ENCODE results near the gene VPS13A. TPM values are rescaled to one million over a fixed set of nuclear protein-coding genes. Genes with fewer than 3 reads are reported as not detected.

VPS13A gene
- polyA plus RNA-seq = 1 to 10 TPM; 2.0 to 5.6 (median 4.5) TPM

DNA sequence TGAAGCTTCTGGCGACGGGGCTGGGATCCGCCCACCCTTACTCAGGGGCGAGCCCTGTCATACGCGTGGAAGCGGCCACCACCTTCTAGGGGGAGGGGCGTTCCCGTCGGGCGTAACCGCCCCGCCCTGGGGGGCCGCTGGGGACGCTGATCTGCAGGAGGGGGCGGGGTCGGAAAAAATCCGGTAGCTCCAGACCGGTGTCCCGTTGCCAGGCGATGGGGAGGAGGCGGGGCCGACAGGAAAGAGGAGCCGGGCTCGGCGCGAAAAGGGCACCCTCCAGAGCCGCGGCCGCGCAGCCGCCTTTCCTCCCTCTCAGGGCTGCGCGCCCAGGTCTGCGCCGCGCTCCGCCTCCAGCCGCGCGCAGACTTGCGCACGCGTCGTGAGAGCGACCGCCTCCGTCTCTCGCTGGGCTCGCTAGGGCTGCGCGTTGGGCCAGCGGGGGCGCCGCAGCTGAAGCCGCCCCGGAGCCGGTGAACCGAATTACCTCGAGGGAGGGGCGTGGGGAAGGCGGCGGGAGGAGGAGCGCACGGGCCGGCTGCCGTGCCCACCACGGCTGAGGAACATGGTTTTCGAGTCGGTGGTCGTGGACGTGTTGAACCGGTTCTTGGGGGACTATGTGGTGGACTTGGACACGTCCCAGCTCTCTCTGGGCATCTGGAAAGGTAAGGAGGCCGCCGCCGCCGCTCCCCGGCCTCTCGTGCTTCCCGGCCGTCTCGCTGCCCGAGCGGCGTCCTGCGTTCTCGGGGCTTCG is at the start of gene VPS13A:
Gene VPS13A, plus strand, starts transcription at position 392 of the 751 bp plus-strand sequence. Its CDS starts 171 bp downstream, at position 563.
- H3K27me3 Mint-ChIP-seq (ENCODE audit: low read depth in 3 of 3) = peaks cover 2 to 11% (median 4%) of the 10 kb centered on the region in 3 donors
- peaks cover 23 to 28% of the 10 kb centered on the region in 2 donors for H3K4me1 Mint-ChIP-seq
- peak within 1 kb of the TSS; percentile 90 to 98 (median 95) for H3K4me3 Mint-ChIP-seq
- H3K36me3 Mint-ChIP-seq = no peaks in the 10 kb centered on the region
- no peaks in the 10 kb centered on the region for H3K9me3 Mint-ChIP-seq
- peak; percentile 85 to 88 (median 86) for DNase-seq
- H3K27ac Mint-ChIP-seq = peak within 1 kb of the TSS; percentile 83 to 93 (median 91)

GRCh38 chr9:77128125-77128789 is 49.1 kb upstream of the VPS13A start:
- H3K4me1 Mint-ChIP-seq = no peaks in the 10 kb centered on the region
- no peaks in the 10 kb centered on the region for H3K36me3 Mint-ChIP-seq
- peaks cover 0 to 7% (median 0%) of the 10 kb centered on the region in 6 donors for H3K9me3 Mint-ChIP-seq
- peaks cover 2 to 7% (median 6%) of the 10 kb centered on the region in 3 donors for H3K27me3 Mint-ChIP-seq (ENCODE audit: low read depth in 3 of 3)
- DNase-seq = no peak
- no peak overlapping the region for H3K27ac Mint-ChIP-seq
- no peak overlapping the region for H3K4me3 Mint-ChIP-seq

GRCh38 chr9:77131399-77131798 is 45.9 kb upstream of the VPS13A start:
- no peaks in the 10 kb centered on the region for H3K4me1 Mint-ChIP-seq
- H3K4me3 Mint-ChIP-seq = no peak overlapping the region
- H3K27me3 Mint-ChIP-seq (ENCODE audit: low read depth in 3 of 3) = peaks cover 4 to 10% (median 4%) of the 10 kb centered on the region in 3 donors
- H3K36me3 Mint-ChIP-seq = no peaks in the 10 kb centered on the region
- DNase-seq = no peak
- H3K27ac Mint-ChIP-seq = no peak overlapping the region
- peaks cover 0 to 7% (median 0%) of the 10 kb centered on the region in 6 donors for H3K9me3 Mint-ChIP-seq

- Mint-ChIP-seq H3K27me3 (ENCODE audit: low read depth in 3 of 3) (peaks cover 4 to 14% (median 4%) of the 10 kb centered on the region in 3 donors), H3K4me3 (no peak overlapping the region), H3K9me3 (peaks cover 0 to 7% (median 0%) of the 10 kb centered on the region in 6 donors), H3K4me1 (no peaks in the 10 kb centered on the region), H3K27ac (no peak overlapping the region), H3K36me3 (no peaks in the 10 kb centered on the region)
- no peak for DNase-seq
These were observed 44.3 kb upstream of the VPS13A start for GRCh38 chr9:77133011-77133410.

DNA sequence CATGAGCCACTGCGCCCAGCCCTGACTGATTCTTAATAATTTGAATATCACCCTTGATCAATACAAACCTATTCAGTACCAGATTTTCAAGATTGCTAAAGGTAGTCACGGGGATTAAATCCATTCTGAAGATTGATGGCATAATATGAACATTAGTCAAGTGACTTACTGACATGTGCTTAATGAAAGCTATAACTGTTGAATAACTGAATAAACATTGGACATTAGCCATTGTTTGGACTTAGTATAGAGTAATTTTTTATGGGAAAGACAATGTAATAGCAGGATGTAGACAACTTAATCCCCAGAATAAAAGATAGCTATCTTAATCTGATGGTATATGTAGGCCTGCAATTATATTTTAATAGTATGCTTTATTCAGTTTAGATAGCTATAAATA is 35.0 kb upstream of the VPS13A start:
- H3K9me3 Mint-ChIP-seq = no peaks in the 10 kb centered on the region

GRCh38 chr9:77149879-77150278 is 27.5 kb upstream of the VPS13A start:
- DNase-seq = no peak
- H3K9me3 Mint-ChIP-seq = no peaks in the 10 kb centered on the region
- H3K27ac Mint-ChIP-seq = no peak overlapping the region
- no peaks in the 10 kb centered on the region for H3K36me3 Mint-ChIP-seq
- no peaks in the 10 kb centered on the region for H3K4me1 Mint-ChIP-seq
- no peak overlapping the region for H3K4me3 Mint-ChIP-seq
- H3K27me3 Mint-ChIP-seq (ENCODE audit: low read depth in 3 of 3) = peaks cover 0 to 13% (median 2%) of the 10 kb centered on the region in 3 donors

More for the DNA sequence above, 35.0 kb upstream of the VPS13A start:
- Mint-ChIP-seq H3K4me3 (no peak overlapping the region), H3K36me3 (no peaks in the 10 kb centered on the region), H3K4me1 (no peaks in the 10 kb centered on the region), H3K27ac (no peak overlapping the region), H3K27me3 (ENCODE audit: low read depth in 3 of 3) (peaks cover 0 to 4% (median 0%) of the 10 kb centered on the region in 3 donors)
- DNase-seq = no peak

GRCh38 chr9:77152289-77152688 is 25.0 kb upstream of the VPS13A start:
- Mint-ChIP-seq H3K27me3 (ENCODE audit: low read depth in 3 of 3) (peaks cover 0 to 16% (median 2%) of the 10 kb centered on the region in 3 donors), H3K36me3 (no peaks in the 10 kb centered on the region), H3K9me3 (no peaks in the 10 kb centered on the region), H3K27ac (no peak overlapping the region), H3K4me3 (no peak overlapping the region), H3K4me1 (no peaks in the 10 kb centered on the region)
- DNase-seq = no peak

GRCh38 chr9:77156646-77157371 is 20.5 kb upstream of the VPS13A start:
- Mint-ChIP-seq H3K27ac (no peak overlapping the region), H3K4me1 (no peaks in the 10 kb centered on the region), H3K4me3 (no peak overlapping the region), H3K9me3 (no peaks in the 10 kb centered on the region), H3K36me3 (no peaks in the 10 kb centered on the region), H3K27me3 (ENCODE audit: low read depth in 3 of 3) (peaks cover 2 to 11% (median 9%) of the 10 kb centered on the region in 3 donors)
- no peak for DNase-seq

DNA sequence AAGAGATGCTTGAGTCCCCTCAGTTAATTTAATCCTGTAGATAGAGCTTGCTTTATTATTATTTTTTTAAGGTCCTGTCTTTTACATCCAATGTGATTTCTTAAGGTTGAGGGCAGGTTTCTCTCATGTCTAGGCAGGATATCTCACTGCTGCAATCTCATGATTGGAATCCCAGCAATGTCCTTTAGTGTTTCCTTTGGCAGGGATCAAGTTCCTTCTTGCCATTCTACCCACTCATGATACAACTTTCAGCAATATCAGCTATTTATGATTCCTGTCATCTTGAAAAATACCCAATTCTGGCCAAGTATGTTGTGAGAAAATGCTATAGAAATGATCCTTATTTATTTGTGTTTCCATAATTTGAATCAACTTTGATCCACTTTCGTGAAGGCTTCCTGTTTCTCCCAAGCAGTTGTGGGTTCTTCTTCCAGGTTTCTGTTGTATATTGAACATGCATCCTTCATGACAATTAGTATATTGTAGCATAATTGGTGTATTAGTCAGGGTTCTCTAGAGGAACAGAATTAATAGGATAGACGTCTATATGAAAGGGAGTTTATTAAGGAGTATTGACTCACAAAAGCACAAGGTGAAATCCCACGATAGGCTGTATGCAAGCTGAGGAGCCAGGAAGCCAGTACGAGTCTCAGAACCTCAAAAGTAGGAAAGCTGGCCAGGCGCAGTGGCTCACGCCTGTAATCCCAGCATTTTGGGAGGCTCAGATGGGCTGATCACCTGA is 18.4 kb upstream of the VPS13A start:
- DNase-seq = no peak
- H3K27me3 Mint-ChIP-seq (ENCODE audit: low read depth in 3 of 3) = peaks cover 2 to 14% (median 6%) of the 10 kb centered on the region in 3 donors
- H3K4me3 Mint-ChIP-seq = no peak overlapping the region
- H3K4me1 Mint-ChIP-seq = no peaks in the 10 kb centered on the region
- H3K9me3 Mint-ChIP-seq = no peaks in the 10 kb centered on the region
- H3K36me3 Mint-ChIP-seq = no peaks in the 10 kb centered on the region
- no peak overlapping the region for H3K27ac Mint-ChIP-seq

DNA sequence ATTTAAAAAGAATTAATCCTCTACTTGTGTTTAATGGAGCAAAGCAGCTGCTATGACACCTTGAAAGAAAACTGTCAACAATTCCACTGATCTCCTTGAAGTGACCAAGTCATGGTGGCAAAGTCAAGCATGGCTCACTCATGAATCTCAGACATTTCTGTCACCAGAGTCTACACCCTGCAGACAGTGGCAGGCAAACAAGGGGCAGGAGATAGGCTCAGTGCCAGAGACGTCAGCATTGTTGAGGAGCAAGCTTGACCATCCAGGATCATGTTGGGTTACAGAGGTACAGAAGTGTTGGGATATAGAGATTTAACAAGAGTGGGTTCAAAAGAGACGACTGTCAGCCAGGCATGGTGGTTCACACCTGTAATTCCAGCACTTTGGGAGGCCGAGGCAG is 16.1 kb upstream of the VPS13A start:
- H3K9me3 Mint-ChIP-seq = no peaks in the 10 kb centered on the region
- H3K27ac Mint-ChIP-seq = no peak overlapping the region
- DNase-seq = no peak
- no peaks in the 10 kb centered on the region for H3K4me1 Mint-ChIP-seq
- peaks cover 2 to 14% (median 4%) of the 10 kb centered on the region in 3 donors for H3K27me3 Mint-ChIP-seq (ENCODE audit: low read depth in 3 of 3)
- H3K4me3 Mint-ChIP-seq = no peak overlapping the region
- H3K36me3 Mint-ChIP-seq = no peaks in the 10 kb centered on the region

DNA sequence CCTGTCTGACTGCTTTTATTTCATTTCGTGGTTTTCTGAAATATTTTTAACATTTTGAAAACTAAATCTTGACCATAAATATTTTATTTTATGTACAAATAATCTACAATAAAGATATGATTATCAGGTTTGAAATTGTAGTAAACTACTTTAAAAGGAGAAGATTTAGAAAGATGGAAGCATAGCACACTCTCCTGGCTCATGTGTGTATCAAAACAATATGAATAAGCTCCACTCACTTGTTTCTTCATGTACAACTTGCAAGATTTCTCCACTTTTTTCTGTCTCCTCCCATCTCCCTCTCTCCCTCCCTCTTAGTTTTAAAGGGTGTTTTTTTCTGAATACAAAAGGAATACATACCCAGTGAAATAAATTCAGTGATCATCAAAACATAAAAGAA is 15.4 kb upstream of the VPS13A start:
- H3K36me3 Mint-ChIP-seq = no peaks in the 10 kb centered on the region
- H3K4me3 Mint-ChIP-seq = no peak overlapping the region
- peaks cover 2 to 14% (median 2%) of the 10 kb centered on the region in 3 donors for H3K27me3 Mint-ChIP-seq (ENCODE audit: low read depth in 3 of 3)
- H3K9me3 Mint-ChIP-seq = no peaks in the 10 kb centered on the region
- peak overlapping the region in 1 of 6 donors; percentile 37 for H3K27ac Mint-ChIP-seq
- no peak for DNase-seq
- no peaks in the 10 kb centered on the region for H3K4me1 Mint-ChIP-seq

DNA sequence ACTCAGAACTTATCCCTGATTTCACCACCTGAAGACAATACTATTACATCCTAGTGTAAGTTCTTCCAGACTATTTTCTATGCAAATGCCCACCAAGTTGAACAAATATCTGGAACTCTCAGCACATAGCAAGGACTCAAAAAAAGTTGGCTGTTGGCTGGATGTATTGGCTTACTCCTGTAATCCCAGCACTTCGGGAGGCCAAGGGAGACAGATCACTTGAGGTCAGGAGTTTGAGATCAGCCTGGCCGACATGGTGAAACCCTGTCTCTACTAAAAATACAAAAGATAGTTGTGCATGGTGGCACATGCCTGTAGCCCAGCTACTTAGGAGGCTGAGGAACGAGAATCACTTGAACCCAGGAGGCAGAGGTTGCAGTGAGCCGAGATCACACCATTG is 15.0 kb upstream of the VPS13A start:
- no peaks in the 10 kb centered on the region for H3K36me3 Mint-ChIP-seq
- no peaks in the 10 kb centered on the region for H3K4me1 Mint-ChIP-seq
- H3K9me3 Mint-ChIP-seq = no peaks in the 10 kb centered on the region
- peak overlapping the region in 1 of 6 donors; percentile 37 for H3K27ac Mint-ChIP-seq
- peaks cover 2 to 14% (median 2%) of the 10 kb centered on the region in 3 donors for H3K27me3 Mint-ChIP-seq (ENCODE audit: low read depth in 3 of 3)
- H3K4me3 Mint-ChIP-seq = no peak overlapping the region
- DNase-seq = no peak

- no peak overlapping the region for H3K4me3 Mint-ChIP-seq
- H3K4me1 Mint-ChIP-seq = no peaks in the 10 kb centered on the region
- no peaks in the 10 kb centered on the region for H3K36me3 Mint-ChIP-seq
- H3K27me3 Mint-ChIP-seq (ENCODE audit: low read depth in 3 of 3) = peaks cover 2 to 14% (median 3%) of the 10 kb centered on the region in 3 donors
- no peak for DNase-seq
- H3K9me3 Mint-ChIP-seq = no peaks in the 10 kb centered on the region
- H3K27ac Mint-ChIP-seq = no peak overlapping the region
These were observed 13.4 kb upstream of the VPS13A start for GRCh38 chr9:77163884-77164283.
